HG02870 (cell line): ENCODE data around the gene OLFML2A.
"Not testable (repeated sequence)": the region's sequence is repeated elsewhere in the genome, so short reads cannot be mapped to it uniquely, and the experiment has no call there.

Experiments
- ATAC-seq: cut with Tn5 transposase; IDR thresholded peaks from one replicate; pipeline ENCODE4 v1.9.1; 2021; ENCODE audit warnings: mild to moderate bottlenecking, moderate library complexity; ENCODE audit not compliant: unreplicated experiment

The OLFML2A gene

DNA sequence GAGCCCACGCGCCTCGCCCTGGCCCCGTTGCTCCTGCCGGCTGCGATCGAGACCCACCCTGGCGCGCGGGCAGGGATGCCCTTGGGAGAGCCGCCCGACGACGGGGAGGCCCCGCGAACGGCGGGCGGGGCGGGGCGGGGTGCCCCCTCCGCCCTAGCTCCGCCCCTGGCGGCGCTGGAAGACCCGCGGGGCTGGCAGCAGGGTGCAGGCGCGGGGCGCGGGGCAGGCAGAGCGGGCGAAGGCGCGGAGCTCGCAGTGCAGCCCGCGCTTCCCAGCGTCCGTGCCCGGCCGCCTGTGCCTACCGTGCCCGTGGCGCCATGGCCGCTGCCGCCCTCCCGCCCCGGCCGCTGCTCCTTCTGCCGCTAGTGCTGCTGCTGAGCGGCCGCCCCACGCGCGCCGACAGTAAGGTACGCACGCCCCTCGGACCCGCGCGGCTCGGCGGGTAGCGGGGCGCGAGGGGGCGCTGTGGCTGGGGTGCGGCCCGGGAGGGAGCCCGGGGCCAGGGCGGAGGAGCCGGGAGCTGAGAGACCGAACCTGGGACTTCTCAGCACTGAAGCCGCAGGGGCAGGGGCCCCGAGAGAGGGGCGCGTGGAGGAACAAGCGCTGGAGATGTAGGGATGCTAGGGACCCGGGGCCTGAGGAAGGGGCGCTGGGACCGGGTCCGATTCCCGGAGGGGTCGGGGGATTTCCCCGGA lies at the start of gene OLFML2A:
TSS of gene OLFML2A (plus strand) at position 180 of the 695 bp plus-strand sequence. CDS start at position 318, 138 bp downstream.
- no peak for ATAC-seq

GRCh38 chr9:124730772-124731171 lies 46.2 kb upstream of the OLFML2A start:
- no peak for ATAC-seq

GRCh38 chr9:124733964-124734740 lies 42.8 kb upstream of the OLFML2A start:
- ATAC-seq: no peak

DNA sequence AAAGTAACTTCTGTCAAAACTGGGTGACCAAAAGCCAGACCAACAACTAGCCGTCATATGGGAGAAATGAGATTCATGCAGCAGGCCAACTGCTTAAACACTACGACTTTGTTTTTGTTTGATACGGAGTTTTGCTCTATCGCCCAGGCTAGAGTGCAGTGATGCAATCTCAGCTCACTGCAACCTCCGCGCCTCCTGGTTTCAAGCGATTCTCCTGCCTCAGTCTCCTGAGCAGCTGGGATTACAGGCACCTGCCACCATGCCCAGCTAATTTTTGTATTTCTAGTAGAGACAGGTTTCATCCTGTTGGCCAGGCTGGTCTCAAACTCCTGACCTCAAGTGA lies 42.2 kb upstream of the OLFML2A start:
- not testable (repeated sequence) for ATAC-seq

- no peak for ATAC-seq
Measured at GRCh38 chr9:124735121-124735520, 41.8 kb upstream of the OLFML2A start.

DNA sequence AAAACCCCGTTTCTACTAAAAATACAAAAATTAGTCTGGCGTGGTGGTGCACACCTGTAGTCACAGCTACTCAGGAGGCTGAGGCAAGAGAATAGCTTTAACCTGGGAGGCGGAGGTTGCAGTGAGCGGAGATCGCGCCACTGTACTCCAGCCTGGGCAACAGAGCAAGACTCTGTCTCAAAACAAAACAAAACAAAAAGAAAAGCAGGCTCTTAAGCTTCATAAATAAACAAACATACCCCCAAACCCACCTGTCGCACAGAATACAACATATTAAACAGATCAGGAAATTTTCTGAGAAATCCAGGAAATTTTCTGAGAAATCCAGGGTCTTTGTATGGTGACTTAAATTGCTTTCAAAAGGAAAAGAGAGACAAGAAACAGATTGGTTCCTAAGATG lies 38.9 kb upstream of the OLFML2A start:
- not testable (repeated sequence) for ATAC-seq

DNA sequence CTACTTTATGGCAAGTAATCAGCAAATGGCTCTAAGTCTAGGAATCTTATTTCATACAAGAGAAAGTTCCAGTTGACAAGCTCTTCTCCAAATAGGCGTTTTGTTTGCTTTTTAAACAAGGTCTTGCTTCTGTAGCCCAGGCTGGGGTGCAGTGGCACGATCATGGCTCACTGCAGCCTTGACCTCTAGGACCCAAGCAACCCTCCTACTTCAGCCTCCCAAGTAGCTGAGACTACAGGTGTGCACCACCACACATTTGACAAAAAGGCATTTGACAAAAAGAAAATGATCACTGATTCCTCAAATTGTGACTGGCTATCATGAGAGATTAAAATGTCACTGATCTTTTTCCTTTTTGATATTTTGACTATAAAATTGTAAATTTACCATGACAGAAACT lies 37.6 kb upstream of the OLFML2A start:
- no peak for ATAC-seq

DNA sequence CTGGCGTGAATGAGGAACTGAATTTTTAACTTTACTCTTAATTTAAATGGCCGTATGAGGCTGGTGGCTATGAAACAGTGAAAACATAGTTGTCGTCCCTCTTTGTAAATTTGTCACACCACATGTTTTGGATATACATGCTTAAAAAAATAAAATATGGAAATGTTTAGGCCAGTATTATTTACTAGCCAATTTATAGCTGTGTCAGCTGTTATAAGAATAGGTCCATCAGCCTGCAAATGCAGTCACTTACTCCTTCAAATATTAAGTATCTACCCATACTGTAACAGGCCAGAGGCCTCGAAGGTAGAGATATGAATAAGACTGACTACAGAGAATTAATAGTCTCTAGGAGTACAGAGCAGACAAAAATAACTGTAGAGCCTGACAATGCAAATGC lies 35.8 kb upstream of the OLFML2A start:
- no peak for ATAC-seq

GRCh38 chr9:124741662-124742061 lies 35.3 kb upstream of the OLFML2A start:
- no peak for ATAC-seq

GRCh38 chr9:124742940-124743339 lies 34.0 kb upstream of the OLFML2A start:
- ATAC-seq: no peak

GRCh38 chr9:124743686-124744348 lies 33.1 kb upstream of the OLFML2A start:
- ATAC-seq: no peak

DNA sequence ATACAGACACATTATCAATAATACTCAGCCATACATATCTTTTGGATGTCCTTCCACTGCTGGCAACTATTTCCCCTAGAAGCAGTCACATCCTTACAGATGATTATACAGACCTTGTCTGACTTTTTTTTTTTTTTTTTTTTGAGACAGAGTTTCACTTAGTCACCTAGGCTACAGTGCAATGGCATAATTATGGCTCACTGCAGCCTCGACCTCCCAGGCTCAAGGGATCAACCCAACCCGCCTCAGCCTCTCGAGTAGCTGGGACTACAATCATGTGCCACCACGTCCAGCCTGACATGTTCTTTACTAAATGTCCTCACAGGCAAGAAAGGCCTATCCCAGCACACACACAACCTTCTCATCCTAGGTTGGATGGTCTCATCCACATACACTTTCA lies 29.9 kb upstream of the OLFML2A start:
- no peak for ATAC-seq

DNA sequence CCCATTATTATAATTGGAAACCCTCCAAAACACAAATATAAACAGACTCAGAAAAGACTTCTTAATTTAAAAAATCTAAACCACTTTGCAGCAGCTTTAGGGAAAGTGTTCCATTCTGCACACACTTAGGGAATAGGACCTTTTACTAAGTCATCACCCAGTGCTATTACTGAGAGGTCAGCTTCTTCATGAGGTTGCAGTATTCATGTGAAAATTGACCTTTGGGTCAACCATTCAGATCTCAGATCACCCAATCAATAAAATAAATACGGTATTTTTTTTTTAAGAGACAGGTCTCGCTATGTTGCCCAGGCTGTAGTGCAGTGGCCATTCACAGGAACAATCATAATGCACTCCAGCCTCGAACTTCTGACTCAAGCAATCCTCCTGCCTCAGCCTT lies 27.6 kb upstream of the OLFML2A start:
- no peak for ATAC-seq

GRCh38 chr9:124749781-124750180 lies 27.2 kb upstream of the OLFML2A start:
- no peak for ATAC-seq

- ATAC-seq: no peak
Measured at GRCh38 chr9:124752967-124753366, 24.0 kb upstream of the OLFML2A start.

- no peak for ATAC-seq
Measured at GRCh38 chr9:124754289-124754688, 22.6 kb upstream of the OLFML2A start.

- ATAC-seq: no peak
Measured at GRCh38 chr9:124755061-124755460, 21.9 kb upstream of the OLFML2A start.

- ATAC-seq: no peak
Measured at GRCh38 chr9:124756011-124756410, 20.9 kb upstream of the OLFML2A start.

DNA sequence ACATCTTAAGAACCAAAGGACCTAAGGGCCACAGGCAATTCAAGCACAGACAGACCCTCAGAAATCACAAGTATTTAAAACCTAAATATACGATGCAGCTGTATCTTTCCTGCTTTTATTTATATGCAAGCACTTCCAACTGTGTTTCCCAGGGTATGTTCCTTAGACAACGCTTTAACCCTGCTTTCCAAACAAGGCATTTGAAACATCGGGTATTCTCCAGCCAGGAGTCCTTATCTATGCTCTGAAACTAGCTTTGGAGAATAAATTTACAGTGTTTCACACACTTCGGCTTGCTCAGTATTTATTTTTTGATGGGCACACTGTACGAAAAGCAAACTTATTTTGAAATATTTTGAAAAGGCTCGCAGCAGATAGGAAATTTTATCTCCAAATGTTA lies 19.3 kb upstream of the OLFML2A start:
- ATAC-seq: no peak

GRCh38 chr9:124758061-124758460 lies 18.9 kb upstream of the OLFML2A start:
- no peak for ATAC-seq

- ATAC-seq: no peak
Measured at GRCh38 chr9:124758691-124759090, 18.2 kb upstream of the OLFML2A start.

- ATAC-seq: no peak
Measured at GRCh38 chr9:124759327-124759726, 17.6 kb upstream of the OLFML2A start.
